ENCODE results near the gene NCAM1.

DNA sequence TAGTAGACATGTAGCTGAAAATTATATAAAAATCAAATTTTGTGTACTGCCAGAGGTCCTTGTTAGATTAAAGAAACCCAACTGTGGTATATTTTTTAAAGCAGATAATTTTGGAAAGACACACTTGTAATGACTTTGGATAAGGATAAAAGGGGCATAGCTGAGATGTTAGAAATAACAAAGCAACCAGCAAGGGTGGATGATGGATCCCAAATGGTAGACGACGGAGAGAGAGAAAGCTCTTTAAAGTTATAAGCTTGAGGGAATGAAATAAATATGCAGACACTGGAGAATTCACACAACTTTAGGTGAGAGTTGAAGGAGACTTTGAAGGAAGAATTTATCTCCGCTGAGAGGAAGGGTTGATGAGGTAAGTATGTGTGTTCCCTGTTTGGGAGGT, 10.6 kb downstream of the NCAM1 start:
- TF ChIP-seq, protein P1, sequence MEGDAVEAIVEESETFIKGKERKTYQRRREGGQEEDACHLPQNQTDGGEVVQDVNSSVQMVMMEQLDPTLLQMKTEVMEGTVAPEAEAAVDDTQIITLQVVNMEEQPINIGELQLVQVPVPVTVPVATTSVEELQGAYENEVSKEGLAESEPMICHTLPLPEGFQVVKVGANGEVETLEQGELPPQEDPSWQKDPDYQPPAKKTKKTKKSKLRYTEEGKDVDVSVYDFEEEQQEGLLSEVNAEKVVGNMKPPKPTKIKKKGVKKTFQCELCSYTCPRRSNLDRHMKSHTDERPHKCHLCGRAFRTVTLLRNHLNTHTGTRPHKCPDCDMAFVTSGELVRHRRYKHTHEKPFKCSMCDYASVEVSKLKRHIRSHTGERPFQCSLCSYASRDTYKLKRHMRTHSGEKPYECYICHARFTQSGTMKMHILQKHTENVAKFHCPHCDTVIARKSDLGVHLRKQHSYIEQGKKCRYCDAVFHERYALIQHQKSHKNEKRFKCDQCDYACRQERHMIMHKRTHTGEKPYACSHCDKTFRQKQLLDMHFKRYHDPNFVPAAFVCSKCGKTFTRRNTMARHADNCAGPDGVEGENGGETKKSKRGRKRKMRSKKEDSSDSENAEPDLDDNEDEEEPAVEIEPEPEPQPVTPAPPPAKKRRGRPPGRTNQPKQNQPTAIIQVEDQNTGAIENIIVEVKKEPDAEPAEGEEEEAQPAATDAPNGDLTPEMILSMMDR (optimal IDR thresholded peaks at IDR 0.05 in 1 of 3, IDR thresholded peaks at IDR 0.05 in 1 of 3, conservative IDR thresholded peaks at IDR 0.05 in 1 of 3; ENCODE audit: extremely low read depth in 1 of 3, insufficient read depth in 2 of 3, low read length in 3 of 3), result no peak
- TF ChIP-seq EZH2 (IDR thresholded peaks at IDR 0.05; ENCODE audit: low read length), result no peak
